Measurements from ENCODE around the gene KCNK2.

- TF ChIP-seq CBFB (IDR thresholded peaks at IDR 0.05; ENCODE audit: low read depth), result no peak
- TF ChIP-seq CTCF (IDR thresholded peaks at IDR 0.05 in 2 of 3, conservative IDR thresholded peaks at IDR 0.05 in 1 of 3; ENCODE audit: control insufficient read depth in 2 of 3, extremely low read depth in 1 of 3, insufficient read depth in 1 of 3, low read depth in 3 of 3, low read length in 3 of 3), result no peak
- TF ChIP-seq ZNF687 (IDR thresholded peaks at IDR 0.05), result no peak
- TF ChIP-seq ESRRA (IDR thresholded peaks at IDR 0.05; ENCODE audit: low read length), result no peak
- no peak for TF ChIP-seq POLR2A (IDR thresholded peaks at IDR 0.05; ENCODE audit: low read depth, low read length)
- no peak for TF ChIP-seq CEBPZ (IDR thresholded peaks at IDR 0.05; ENCODE audit: low read depth, low read length)
- no peak for TF ChIP-seq CREM (IDR thresholded peaks at IDR 0.05; ENCODE audit: low read depth)
- TF ChIP-seq RCOR1 (conservative IDR thresholded peaks at IDR 0.05; ENCODE audit: low read depth, low read length), result no peak
- TF ChIP-seq IRF3 (IDR thresholded peaks at IDR 0.05), result no peak
- TF ChIP-seq NKRF (conservative IDR thresholded peaks at IDR 0.05), result no peak
Observed at GRCh38 chr1:215219372-215219771, 136.8 kb downstream of the KCNK2 start.

Measured in GM12878 (cell line).